Measurements from ENCODE around the gene ACSL3.
A peak's percentile ranks its signal among the peaks of the same experiment; 100 is the strongest.
"Not testable (repeated sequence)": the region's sequence is repeated elsewhere in the genome, so short reads cannot be mapped to it uniquely, and the experiment has no call there.

Gene ACSL3

DNA sequence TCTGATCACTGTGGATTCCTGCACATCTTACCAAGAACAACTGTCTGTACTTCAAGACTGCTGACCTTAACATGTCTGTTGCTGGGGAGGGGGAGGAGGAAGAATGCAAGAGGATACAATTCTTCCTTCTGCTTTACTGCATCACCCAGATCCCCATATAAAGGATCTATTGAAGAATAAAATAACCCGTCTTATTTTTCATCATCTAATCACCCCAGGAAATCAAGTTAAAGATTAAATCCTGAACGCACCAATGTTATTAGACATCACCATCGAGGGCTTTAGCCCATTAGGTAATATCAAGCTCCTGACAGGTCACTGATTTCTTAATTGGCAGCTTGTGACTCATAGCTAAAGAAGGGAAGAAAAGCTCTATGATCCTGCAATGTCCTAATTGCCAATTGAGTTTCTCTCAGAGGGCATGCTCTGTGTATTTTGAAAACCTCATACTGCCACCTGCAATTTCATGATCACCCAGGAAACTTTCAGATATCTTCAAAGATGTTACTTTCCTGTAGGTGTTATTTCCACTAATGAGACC is 115.8 kb downstream of the ACSL3 start:
- DNase-seq (ENCODE audit: low spot score), result no peak

DNA sequence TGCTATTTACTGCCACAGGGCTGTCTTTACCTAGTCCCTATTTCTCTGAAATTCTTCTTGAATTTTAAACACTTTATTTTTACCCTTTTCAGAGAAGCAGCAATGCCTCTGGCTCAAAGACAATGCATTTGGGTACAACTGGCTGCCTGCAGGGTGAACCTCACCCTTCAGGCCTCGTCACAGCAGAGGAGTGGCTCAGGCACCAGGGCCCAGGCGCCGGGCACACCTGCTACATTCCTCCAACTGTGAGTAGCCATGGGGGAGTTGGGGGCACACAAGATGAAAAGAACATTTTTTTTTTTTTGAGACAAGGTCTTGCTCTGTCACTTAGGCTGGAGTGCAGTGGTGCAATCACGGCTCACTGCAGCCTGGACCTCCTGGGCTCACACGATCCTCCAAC is 116.3 kb downstream of the ACSL3 start:
- no peak for DNase-seq (ENCODE audit: low spot score)

DNA sequence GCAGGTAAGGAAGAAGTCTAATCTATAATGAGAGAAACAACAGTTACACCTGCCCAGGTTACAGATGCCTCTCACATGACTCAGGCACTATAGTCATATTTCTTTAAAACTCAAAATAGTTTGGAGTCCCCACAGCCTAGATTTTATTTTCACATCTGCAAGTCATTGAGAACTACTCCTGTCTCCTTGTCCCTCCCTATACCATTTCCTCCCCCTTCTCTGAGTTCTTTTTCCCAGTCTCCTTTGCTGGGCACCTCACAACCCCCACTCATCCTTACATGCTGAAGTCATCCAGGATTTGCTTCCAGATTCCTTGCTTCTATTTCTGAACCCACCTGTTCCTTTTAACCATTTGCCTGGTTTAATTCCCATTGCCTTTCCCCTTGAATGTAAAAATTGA is 118.0 kb downstream of the ACSL3 start:
- DNase-seq (ENCODE audit: low spot score), result no peak

DNA sequence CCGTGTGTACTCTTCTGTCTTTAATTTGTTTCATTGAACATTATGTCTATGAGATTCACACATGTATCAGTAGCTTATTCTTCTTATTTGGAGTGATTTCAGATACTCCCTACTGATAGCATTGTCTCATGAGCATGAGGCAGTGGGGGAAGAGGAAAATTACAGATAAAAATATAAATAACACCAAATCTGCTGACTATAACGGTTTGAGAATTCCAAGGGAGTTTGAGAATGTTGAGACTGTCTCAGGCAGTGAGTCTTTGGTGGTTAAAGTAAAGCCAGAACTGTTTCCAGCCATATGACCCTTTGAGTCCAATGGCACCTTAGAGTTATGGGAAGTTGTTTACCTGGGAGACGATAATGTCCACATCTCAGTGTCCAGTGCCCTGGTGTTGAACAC is 118.6 kb downstream of the ACSL3 start:
- no peak for DNase-seq (ENCODE audit: low spot score)

DNA sequence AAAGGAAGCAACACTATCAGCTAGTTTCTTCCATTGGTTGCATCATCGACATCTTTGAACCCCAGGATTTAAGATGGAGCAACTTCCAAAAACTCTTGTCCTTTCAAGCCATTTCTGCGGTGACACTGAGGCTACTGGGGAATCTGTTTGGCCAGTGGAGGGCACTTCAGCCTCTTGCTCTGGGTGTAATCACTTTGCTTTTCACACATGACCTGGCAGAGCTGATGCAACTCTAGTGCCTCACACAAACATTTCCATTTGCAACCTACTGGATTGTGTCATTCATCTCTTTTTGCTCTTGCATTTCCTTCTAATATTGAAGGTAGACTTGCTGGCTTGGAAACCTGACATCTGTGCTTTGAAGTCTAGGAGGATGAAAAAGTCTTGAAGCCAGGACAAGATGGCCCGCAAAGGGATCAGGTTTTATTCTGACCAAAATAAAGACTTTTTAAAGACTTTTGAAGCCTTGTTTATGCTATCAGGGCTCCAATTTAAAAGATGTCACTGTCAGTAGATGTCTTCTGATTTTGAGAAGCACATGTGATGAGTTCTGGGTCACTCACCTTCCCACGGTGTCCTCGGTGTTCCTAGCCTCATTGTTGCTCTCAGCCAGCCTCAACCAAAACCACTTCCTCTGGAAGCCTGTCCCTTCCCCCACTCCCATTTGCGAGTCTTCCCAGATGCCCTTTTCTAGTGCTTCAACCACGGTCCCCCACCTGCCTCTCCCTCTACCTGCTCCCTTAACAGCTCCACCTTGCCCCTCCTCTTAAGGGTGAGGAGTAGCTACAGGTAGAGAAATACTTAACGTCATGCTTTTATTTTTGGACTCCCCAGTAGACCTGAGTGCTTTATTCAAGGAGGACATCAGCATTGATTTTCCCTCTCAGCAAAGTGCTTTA is 121.4 kb downstream of the ACSL3 start:
- DNase-seq (ENCODE audit: low spot score), result peak; percentile 48

DNA sequence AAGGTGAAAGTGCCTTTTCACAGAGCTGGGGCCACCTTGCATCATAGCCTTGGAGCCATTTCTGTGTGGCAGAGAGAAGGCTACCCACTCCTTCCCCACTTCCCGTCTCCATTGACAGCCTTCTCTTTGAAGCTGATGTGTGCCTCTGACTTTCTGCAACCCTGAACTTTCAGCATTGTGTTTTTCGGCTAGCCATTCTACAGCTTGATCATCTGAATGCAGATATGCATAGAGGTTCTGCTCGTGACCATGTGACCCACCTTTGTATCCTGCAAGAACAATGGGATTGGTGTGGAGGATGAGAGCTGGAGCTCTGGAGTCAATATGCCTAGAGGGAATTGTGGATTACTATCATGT is 122.1 kb downstream of the ACSL3 start:
- DNase-seq (ENCODE audit: low spot score), result no peak

DNA sequence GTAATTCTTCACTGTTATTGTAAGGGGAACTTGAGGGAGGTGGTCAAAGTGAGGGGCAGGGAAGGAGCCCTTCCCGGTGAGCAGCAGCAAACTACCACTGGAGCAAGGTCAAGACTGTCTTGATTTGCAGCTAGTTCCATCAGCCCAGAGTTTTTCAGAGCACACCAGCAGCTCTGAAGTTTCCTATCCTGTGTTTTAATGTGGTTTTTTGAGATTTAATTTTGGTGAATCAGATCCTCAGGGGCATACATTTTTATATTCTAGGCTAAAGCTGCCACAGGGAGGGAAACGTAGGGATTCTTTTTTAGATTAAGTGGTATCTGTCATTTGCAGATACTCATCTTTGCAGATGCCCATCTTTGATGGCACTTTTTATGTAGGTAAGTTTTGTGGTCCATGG is 124.1 kb downstream of the ACSL3 start:
- DNase-seq (ENCODE audit: low spot score), result no peak

DNA sequence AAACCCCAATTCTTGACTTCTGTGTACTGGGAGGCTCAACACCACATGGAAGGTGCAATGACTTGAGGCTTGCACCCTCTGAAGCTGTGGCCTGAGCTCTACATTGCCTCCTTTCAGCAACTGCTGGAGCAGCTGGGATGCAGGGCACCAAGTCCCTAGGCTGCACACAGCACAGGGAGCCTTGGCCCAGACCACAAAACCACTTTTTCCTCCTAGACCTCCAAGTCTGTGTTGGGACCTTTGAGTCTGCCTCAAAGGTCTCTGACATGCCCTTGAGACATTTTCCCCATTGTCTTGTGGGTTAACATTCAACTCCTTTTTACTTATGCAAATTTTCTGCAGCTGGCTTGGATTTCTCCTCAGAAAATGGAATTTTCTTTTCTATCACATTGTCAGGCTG is 128.6 kb downstream of the ACSL3 start:
- DNase-seq (ENCODE audit: low spot score), result no peak

DNA sequence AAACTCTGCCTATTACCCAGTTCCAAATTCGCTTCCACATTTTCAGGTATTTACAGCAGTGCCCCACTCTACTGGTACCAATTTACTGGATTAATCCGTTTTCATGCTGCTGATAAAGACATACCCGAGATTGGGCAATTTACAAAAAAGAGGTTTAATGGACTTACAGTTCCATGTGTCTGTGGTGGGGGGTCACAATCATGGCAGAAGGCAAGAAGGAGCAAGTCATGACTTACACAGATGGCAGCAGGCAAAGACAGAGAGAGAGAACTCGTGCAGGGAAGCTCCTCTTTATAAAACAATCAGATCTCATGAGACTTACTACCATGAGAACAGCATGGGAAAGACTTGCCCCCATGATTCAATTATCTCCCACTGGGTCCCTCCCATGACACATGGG is 129.4 kb downstream of the ACSL3 start:
- not testable (repeated sequence) for DNase-seq (ENCODE audit: low spot score)

DNA sequence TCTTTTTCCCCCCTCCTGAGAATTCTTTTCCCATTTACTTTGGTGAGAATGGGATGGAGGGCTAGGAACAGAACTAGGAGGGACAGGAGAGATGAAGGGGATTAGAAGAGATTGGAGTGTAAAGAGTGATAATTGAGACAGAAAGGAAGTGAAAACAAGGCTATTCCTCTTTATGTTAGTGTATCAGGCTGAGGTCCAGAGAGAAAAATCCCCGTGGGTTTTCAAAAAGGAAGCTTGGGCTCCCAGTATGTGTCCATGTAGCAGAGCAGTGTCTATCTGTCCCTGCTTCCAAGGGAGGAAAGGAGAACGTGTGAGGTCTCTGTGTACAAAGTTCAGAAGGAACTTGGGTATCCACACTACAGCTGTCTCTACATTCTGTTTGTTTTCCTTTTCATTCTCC is 131.3 kb downstream of the ACSL3 start:
- no peak for DNase-seq (ENCODE audit: low spot score)

All from hepatic stellate cell (primary cell).